MM.1S (cell line): ENCODE measurements around the gene GPRASP2.

ENCODE experiments used
- DNase-seq: peaks from one replicate; pipeline ENCODE4 v3.0.0-alpha.2; 2015
- H2AFZ ChIP-seq: fragments of 300-600 bp; sonication (generic); 2 replicates; pipeline ENCODE4 v1.6.0; 2016; ENCODE audit warnings: antibody characterized with exemption, low read length
- H3F3A ChIP-seq: fragments of 300-600 bp; sonication (generic); 2 replicates; pipeline ENCODE4 v1.6.1; 2016; ENCODE audit warnings: mild to moderate bottlenecking, antibody characterized with exemption, low read length, moderate library complexity, mixed read lengths; ENCODE audit not compliant: insufficient read depth
- H3K27ac ChIP-seq: fragments of 300-600 bp; sonication (generic); 2 replicates; pipeline ENCODE4 v1.5.1; 2016; ENCODE audit warnings: mild to moderate bottlenecking, low read length
- H3K27me3 ChIP-seq: fragments of 300-600 bp; sonication (generic); replicated peaks from 2 replicates; pipeline ENCODE4 v1.6.0; 2016; ENCODE audit warnings: low read length; ENCODE audit not compliant: insufficient read depth
- H3K36me3 ChIP-seq: fragments of 300-600 bp; sonication (generic); replicated peaks from 2 replicates; pipeline ENCODE4 v1.6.1; 2016; ENCODE audit warnings: mild to moderate bottlenecking, low read length, mixed read lengths; ENCODE audit not compliant: insufficient read depth
- H3K4me1 ChIP-seq: fragments of 300-600 bp; sonication (generic); 2 replicates; pipeline ENCODE4 v1.6.1; 2016; ENCODE audit warnings: low read length, mixed read lengths
- H3K4me2 ChIP-seq: fragments of 300-600 bp; sonication (generic); 2 replicates; pipeline ENCODE4 v1.6.0; 2016; ENCODE audit warnings: low read depth, low read length
- H3K4me3 ChIP-seq: fragments of 300-600 bp; sonication (generic); 2 replicates; pipeline ENCODE4 v1.5.1; 2016; ENCODE audit warnings: low read length, mixed read lengths
- H3K79me2 ChIP-seq: fragments of 300-600 bp; sonication (generic); 2 replicates; pipeline ENCODE4 v1.6.1; 2016; ENCODE audit warnings: mixed run types, low read length, mixed read lengths
- H3K9ac ChIP-seq: fragments of 300-600 bp; sonication (generic); 2 replicates; pipeline ENCODE4 v1.6.1; 2016; ENCODE audit warnings: low read length, mixed read lengths
- H3K9me2 ChIP-seq: fragments of 300-600 bp; sonication (generic); replicated peaks from 2 replicates; pipeline ENCODE4 v1.6.1; 2016; ENCODE audit warnings: mild to moderate bottlenecking, low read length, mixed read lengths; ENCODE audit not compliant: insufficient read depth
- H3K9me3 ChIP-seq: fragments of 300-600 bp; sonication (generic); replicated peaks from 2 replicates; pipeline ENCODE4 v1.6.1; 2016; ENCODE audit warnings: mild to moderate bottlenecking, low read length, mixed read lengths; ENCODE audit not compliant: insufficient read depth
- H4K20me1 ChIP-seq: fragments of 300-600 bp; sonication (generic); 2 replicates; pipeline ENCODE4 v1.6.1; 2016; ENCODE audit warnings: mild to moderate bottlenecking, low read length, moderate library complexity, mixed read lengths; ENCODE audit not compliant: insufficient read depth
- CTCF ChIP-seq: fragments of 300-600 bp; sonication (generic); IDR thresholded peaks from 2 replicates; pipeline ENCODE4 v1.5.1; 2016; ENCODE audit warnings: antibody characterized with exemption, low read length, mixed read lengths
- EZH2 ChIP-seq: fragments of 300-600 bp; sonication (generic); optimal IDR thresholded peaks from 2 replicates; pipeline ENCODE3; 2017; ENCODE audit warnings: low read depth, mild to moderate bottlenecking, antibody characterized with exemption, low read length, mixed read lengths
- EZH2phosphoT487 ChIP-seq: fragments of 300-600 bp; sonication (generic); IDR thresholded peaks from 2 replicates; pipeline ENCODE4 v1.6.1; 2018; ENCODE audit warnings: antibody characterized with exemption, low read length

The GPRASP2 gene

DNA sequence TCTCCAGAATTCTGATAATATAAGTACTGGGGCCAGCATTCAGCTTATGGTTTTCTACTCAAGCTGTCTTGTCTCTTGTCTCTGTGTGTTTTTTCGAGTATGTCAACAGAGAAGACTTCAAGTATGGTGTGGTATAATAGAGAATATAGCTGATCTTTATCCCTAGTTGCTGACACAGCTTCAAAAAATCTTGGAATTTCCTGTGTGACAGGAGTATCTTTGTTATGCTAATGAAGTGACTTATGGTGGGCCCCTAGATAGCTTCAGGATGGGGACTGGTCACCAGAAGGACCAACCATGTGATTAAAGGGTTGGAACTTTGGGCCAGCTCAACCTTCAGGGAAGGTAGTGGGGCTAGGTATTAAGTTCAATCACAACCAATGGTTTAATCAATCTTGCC, 11.2 kb downstream of the GPRASP2 start:
- Histone ChIP-seq H3K27me3 (no peaks in the 10 kb centered on the region), H3K4me1 (no peaks in the 10 kb centered on the region), H2AFZ (no peak overlapping the region), H3K36me3 (no peaks in the 10 kb centered on the region), H3K27ac (no peak overlapping the region), H3K9me2 (no peaks in the 10 kb centered on the region), H3K4me3 (no peak overlapping the region), H3K9ac (no peak overlapping the region), H3K9me3 (no peaks in the 10 kb centered on the region), H4K20me1 (no peaks in the 10 kb centered on the region), H3F3A (no peaks in the 10 kb centered on the region), H3K4me2 (no peak overlapping the region), H3K79me2 (no peaks in the 10 kb centered on the region)
- no peak for TF ChIP-seq EZH2
- no peak for TF ChIP-seq EZH2phosphoT487
- DNase-seq, result no peak

- Histone ChIP-seq H3K4me3 (no peak overlapping the region), H3K27ac (no peak overlapping the region), H3K9ac (no peak overlapping the region), H4K20me1 (no peaks in the 10 kb centered on the region), H3K4me1 (no peaks in the 10 kb centered on the region), H3K9me2 (no peaks in the 10 kb centered on the region), H3K4me2 (no peak overlapping the region), H3F3A (no peaks in the 10 kb centered on the region), H3K9me3 (no peaks in the 10 kb centered on the region), H3K36me3 (no peaks in the 10 kb centered on the region), H3K79me2 (no peaks in the 10 kb centered on the region), H3K27me3 (no peaks in the 10 kb centered on the region), H2AFZ (no peak overlapping the region)
- TF ChIP-seq EZH2phosphoT487 (no peak), CTCF (no peak), EZH2 (no peak)
- DNase-seq, result no peak
Observed at GRCh38 chrX:102727761-102728160, 15.5 kb downstream of the GPRASP2 start.

DNA sequence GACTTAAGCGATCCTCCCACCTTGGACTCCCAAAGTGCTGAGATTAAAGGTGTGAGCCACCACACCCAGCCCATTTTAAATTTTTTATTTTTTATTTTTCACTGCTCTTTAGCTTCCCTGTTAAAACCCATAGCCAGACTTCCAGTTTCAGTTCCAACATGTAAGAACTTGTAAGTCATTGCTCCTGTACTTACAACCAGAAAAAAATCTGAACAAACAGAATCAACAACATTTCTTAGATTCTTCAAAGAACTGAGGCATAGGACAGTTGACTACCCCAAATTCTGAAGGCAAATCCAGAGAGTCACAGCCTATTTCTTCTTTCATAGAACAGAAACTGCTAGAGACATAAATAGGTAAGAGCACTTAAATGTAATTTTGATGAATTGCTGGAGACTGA, 16.4 kb downstream of the GPRASP2 start:
- Histone ChIP-seq H3K27ac (no peak overlapping the region), H3K9me2 (no peaks in the 10 kb centered on the region), H3K4me1 (no peaks in the 10 kb centered on the region), H3K36me3 (no peaks in the 10 kb centered on the region), H4K20me1 (no peaks in the 10 kb centered on the region), H3K4me3 (no peak overlapping the region), H3K79me2 (no peaks in the 10 kb centered on the region), H3K9ac (no peak overlapping the region), H3K27me3 (no peaks in the 10 kb centered on the region), H3F3A (no peaks in the 10 kb centered on the region), H3K4me2 (no peak overlapping the region), H2AFZ (no peak overlapping the region), H3K9me3 (no peaks in the 10 kb centered on the region)
- DNase-seq, result no peak
- TF ChIP-seq EZH2 (no peak), CTCF (no peak), EZH2phosphoT487 (no peak)

DNA sequence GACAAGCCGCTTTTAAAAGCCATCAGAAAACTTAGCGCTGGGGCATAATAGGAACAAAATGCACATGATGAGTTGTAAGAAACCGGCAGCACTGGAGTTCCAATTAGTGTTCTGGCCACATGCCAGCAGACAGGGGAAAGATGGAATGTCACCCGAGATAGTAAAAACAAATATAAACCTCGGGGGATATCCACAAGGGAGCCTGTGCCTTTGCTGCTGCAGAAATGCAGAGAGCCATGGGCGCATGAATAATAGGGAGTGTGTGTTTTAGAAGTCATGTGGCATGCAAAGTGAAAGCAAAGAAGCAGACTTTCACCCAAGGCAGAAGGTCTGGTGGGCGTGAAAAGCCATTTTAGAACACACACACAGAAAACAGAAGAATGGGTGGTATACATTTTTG, 27.4 kb downstream of the GPRASP2 start:
- Histone ChIP-seq H3K4me2 (no peak overlapping the region), H3K9me2 (no peaks in the 10 kb centered on the region), H3K4me1 (no peaks in the 10 kb centered on the region), H2AFZ (no peak overlapping the region), H3K9me3 (no peaks in the 10 kb centered on the region), H3K36me3 (no peaks in the 10 kb centered on the region), H3K27me3 (no peaks in the 10 kb centered on the region), H3K27ac (no peak overlapping the region), H3F3A (no peaks in the 10 kb centered on the region), H3K79me2 (no peaks in the 10 kb centered on the region), H3K9ac (no peak overlapping the region), H3K4me3 (no peak overlapping the region), H4K20me1 (no peaks in the 10 kb centered on the region)
- no peak for TF ChIP-seq EZH2phosphoT487
- TF ChIP-seq CTCF, result no peak
- TF ChIP-seq EZH2, result no peak
- DNase-seq, result no peak
